Panc1 (cell line): ENCODE results near the gene ACTRT2. TPM values are rescaled to one million over a fixed set of nuclear protein-coding genes. Genes with fewer than 3 reads are reported as not detected.

Experiments used
- ATAC-seq: fragments of 200-7000 bp; cut with Tn5 transposase; 2 replicates; pipeline ENCODE4 v1.9.1; 2020; ENCODE audit warnings: mild to moderate bottlenecking, moderate library complexity
- BruUV-seq: library from RNA; stranded (reverse); fragments of 400-500 nt; replicated peaks from 2 replicates; lab custom pipeline; 2021; lab: Mats Ljungman, UMichigan
- CTCF ChIA-PET: fragments of 300-600 bp; sonication (Branson Sonifier 250); formaldehyde crosslinking; loops from one replicate; lab custom pipeline; 2022; ENCODE audit warnings: antibody characterized with exemption; lab: Charles Lee
- POLR2A ChIA-PET: fragments of 300-600 bp; sonication (Branson Sonifier 250); formaldehyde crosslinking; loops from one replicate; lab custom pipeline; 2022; ENCODE audit warnings: antibody characterized with exemption; lab: Charles Lee
- DNase-seq: peaks from one replicate; pipeline ENCODE4 v3.0.0-alpha.2; 2010; ENCODE audit warnings: low read depth, low spot score
- H3K27ac ChIP-seq: 2 replicates; pipeline ENCODE4 v1.5.1; 2011; ENCODE audit warnings: mild to moderate bottlenecking, low read length, inconsistent platforms
- H3K27me3 ChIP-seq: fragments of 200-500 bp; sonication (Bioruptor generic); 2 replicates; pipeline ENCODE4 v1.6.0; 2014; ENCODE audit warnings: low read length, inconsistent platforms; ENCODE audit not compliant: control insufficient read depth, insufficient read depth
- H3K36me3 ChIP-seq: fragments of 200-500 bp; sonication (Bioruptor generic); 2 replicates; pipeline ENCODE4 v1.5.1; 2014; ENCODE audit warnings: inconsistent platforms, mild to moderate bottlenecking, low read length, moderate library complexity; ENCODE audit not compliant: control insufficient read depth, insufficient read depth
- H3K4me1 ChIP-seq: 2 replicates; pipeline ENCODE4 v1.5.1; 2011; ENCODE audit warnings: inconsistent platforms, mild to moderate bottlenecking, low read length, moderate library complexity; ENCODE audit not compliant: control insufficient read depth, insufficient read depth
- H3K4me3 ChIP-seq, 2 experiments: 2 replicates each; pipeline ENCODE4 v1.5.1; 2011 to 2012; ENCODE audit warnings: low read depth in 2 of 2, low read length in 2 of 2, mild to moderate bottlenecking in 2 of 2, inconsistent platforms in 1 of 2, moderate library complexity in 1 of 2
- H3K9me3 ChIP-seq: fragments of 200-500 bp; sonication (Bioruptor generic); 2 replicates; pipeline ENCODE4 v1.5.1; 2014; ENCODE audit warnings: low read depth, mild to moderate bottlenecking, inconsistent platforms, low read length, moderate library complexity; ENCODE audit not compliant: control insufficient read depth, insufficient read depth
- CTCF ChIP-seq: fragments of 450-650 bp; IDR thresholded peaks from 2 replicates; pipeline ENCODE4 v1.5.1; 2017; ENCODE audit warnings: mild to moderate bottlenecking
- POLR2AphosphoS5 ChIP-seq: IDR thresholded peaks from 2 replicates; pipeline ENCODE4 v1.6.1; 2012; ENCODE audit warnings: mild to moderate bottlenecking, low read depth, low read length, moderate library complexity
- REST ChIP-seq, 2 experiments: IDR thresholded peaks; 2 replicates each; pipeline ENCODE4 v1.6.1; 2011 to 2012; ENCODE audit warnings: low read depth in 2 of 2, control low read depth in 1 of 2, low read length in 1 of 2, mild to moderate bottlenecking in 1 of 2, moderate library complexity in 1 of 2; ENCODE audit not compliant: insufficient read depth in 1 of 2
- SIN3A ChIP-seq: IDR thresholded peaks from 2 replicates; pipeline ENCODE4 v1.6.1; 2012; ENCODE audit warnings: low read depth, mild to moderate bottlenecking, low read length, moderate library complexity, borderline replicate concordance; ENCODE audit not compliant: insufficient read depth
- TCF7L2 ChIP-seq: IDR thresholded peaks from 2 replicates; pipeline ENCODE4 v1.6.1; 2011; ENCODE audit warnings: mild to moderate bottlenecking, low read depth, low read length, inconsistent platforms
- in situ Hi-C: cut with HindIII; loops from 2 replicates; pipeline ENCODE4 v1.10.0; 2016; ENCODE audit warnings: low sequenced_read_pairs, low pct_unique_long_range_greater_than_20kb
- intact Hi-C: fragments of 100-400 bp; cut with micrococcal nuclease; formaldehyde crosslinking; loops from one replicate; pipeline ENCODE4 v1.10.0; 2022; ENCODE audit not compliant: unreplicated experiment
- total RNA-seq: library from RNA; stranded (reverse); gene quantifications from one replicate; pipeline ENCODE4 v1.2.1, GENCODE V29; 2021; ENCODE audit not compliant: unreplicated experiment

The ACTRT2 gene
- total RNA-seq, 1 experiment from 2014 or later = not detected

- no peak for DNase-seq
- intact Hi-C loops = no loop called here
- H3K27ac ChIP-seq = no peak overlapping the region
- no peaks in the 10 kb centered on the region for H3K27me3 ChIP-seq
- in situ Hi-C loops = no loop called here
- TF ChIP-seq TCF7L2 = no peak
- TF ChIP-seq POLR2AphosphoS5 = no peak
- no peak for TF ChIP-seq REST (IDR thresholded peaks at IDR 0.05; ENCODE audit: insufficient read depth in 1 of 2, low read depth in 2 of 2, low read length in 1 of 2)
- TF ChIP-seq SIN3A = no peak
- no peaks in the 10 kb centered on the region for H3K36me3 ChIP-seq
- H3K4me1 ChIP-seq = no peaks in the 10 kb centered on the region
- ChIA-PET CTCF (no interaction called here), POLR2A (no interaction called here)
- H3K4me3 ChIP-seq = no peak overlapping the region
- peak; percentile 47 for ATAC-seq
- BruUV-seq = no TSS peak
- H3K9me3 ChIP-seq = no peaks in the 10 kb centered on the region
Measured at GRCh38 chr1:2979191-2980072, 41.8 kb upstream of the ACTRT2 start.

- in situ Hi-C loops (no loop called here), intact Hi-C loops (no loop called here)
- H3K4me1 ChIP-seq = no peaks in the 10 kb centered on the region
- ChIA-PET POLR2A (no interaction called here), CTCF (no interaction called here)
- DNase-seq (no peak), ATAC-seq (no peak)
- no peaks in the 10 kb centered on the region for H3K36me3 ChIP-seq
- H3K27ac ChIP-seq = no peak overlapping the region
- no peak overlapping the region for H3K4me3 ChIP-seq
- no peaks in the 10 kb centered on the region for H3K27me3 ChIP-seq
- no peaks in the 10 kb centered on the region for H3K9me3 ChIP-seq
- TF ChIP-seq POLR2AphosphoS5 (no peak), CTCF (no peak), SIN3A (no peak), REST (IDR thresholded peaks at IDR 0.05; ENCODE audit: insufficient read depth in 1 of 2, low read depth in 2 of 2, low read length in 1 of 2) (no peak), TCF7L2 (no peak)
- no TSS peak for BruUV-seq
Measured at GRCh38 chr1:2980073-2980791, 41.0 kb upstream of the ACTRT2 start.
